HFF-Myc (cell line): ENCODE results near the gene AHI1.

ENCODE experiments used
- DNase-seq: peaks from one replicate; pipeline ENCODE4 v3.0.0-alpha.2; 2011; ENCODE audit warnings: low read depth; ENCODE audit errors: extremely low read depth
- H3K4me3 ChIP-seq: replicated peaks from 2 replicates; pipeline ENCODE4 v1.5.1; 2011; ENCODE audit warnings: low read depth, mild to moderate bottlenecking, control low read depth, low read length
- TF ChIP-seq, protein P1 (sequence below): IDR thresholded peaks from 2 replicates; pipeline ENCODE4 v1.5.1; 2012; ENCODE audit warnings: mild to moderate bottlenecking, low read depth, low read length, control low read depth; ENCODE audit errors: missing control alignments

Gene AHI1

DNA sequence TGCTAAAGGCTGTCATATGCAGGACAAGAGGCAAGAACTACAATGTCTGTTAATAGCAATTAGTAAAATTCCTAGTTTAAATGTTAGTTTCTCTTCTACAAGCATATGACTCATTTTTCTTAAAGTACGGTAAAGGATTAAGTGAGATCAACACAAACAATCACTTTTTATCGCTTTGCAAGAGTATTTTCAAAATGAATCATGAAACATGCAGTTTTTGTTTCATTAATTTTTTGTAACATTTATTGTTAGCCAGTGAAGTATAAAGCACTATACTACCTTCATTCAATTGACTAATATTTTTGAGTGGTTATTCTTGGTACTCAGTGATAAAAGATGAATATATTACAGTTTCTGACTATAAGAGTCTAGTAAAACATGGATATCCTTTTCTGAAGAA, 138.6 kb downstream of the AHI1 start:
- TF ChIP-seq, protein P1, sequence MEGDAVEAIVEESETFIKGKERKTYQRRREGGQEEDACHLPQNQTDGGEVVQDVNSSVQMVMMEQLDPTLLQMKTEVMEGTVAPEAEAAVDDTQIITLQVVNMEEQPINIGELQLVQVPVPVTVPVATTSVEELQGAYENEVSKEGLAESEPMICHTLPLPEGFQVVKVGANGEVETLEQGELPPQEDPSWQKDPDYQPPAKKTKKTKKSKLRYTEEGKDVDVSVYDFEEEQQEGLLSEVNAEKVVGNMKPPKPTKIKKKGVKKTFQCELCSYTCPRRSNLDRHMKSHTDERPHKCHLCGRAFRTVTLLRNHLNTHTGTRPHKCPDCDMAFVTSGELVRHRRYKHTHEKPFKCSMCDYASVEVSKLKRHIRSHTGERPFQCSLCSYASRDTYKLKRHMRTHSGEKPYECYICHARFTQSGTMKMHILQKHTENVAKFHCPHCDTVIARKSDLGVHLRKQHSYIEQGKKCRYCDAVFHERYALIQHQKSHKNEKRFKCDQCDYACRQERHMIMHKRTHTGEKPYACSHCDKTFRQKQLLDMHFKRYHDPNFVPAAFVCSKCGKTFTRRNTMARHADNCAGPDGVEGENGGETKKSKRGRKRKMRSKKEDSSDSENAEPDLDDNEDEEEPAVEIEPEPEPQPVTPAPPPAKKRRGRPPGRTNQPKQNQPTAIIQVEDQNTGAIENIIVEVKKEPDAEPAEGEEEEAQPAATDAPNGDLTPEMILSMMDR, result no peak
- no peak overlapping the region for H3K4me3 ChIP-seq
- no peak for DNase-seq

DNA sequence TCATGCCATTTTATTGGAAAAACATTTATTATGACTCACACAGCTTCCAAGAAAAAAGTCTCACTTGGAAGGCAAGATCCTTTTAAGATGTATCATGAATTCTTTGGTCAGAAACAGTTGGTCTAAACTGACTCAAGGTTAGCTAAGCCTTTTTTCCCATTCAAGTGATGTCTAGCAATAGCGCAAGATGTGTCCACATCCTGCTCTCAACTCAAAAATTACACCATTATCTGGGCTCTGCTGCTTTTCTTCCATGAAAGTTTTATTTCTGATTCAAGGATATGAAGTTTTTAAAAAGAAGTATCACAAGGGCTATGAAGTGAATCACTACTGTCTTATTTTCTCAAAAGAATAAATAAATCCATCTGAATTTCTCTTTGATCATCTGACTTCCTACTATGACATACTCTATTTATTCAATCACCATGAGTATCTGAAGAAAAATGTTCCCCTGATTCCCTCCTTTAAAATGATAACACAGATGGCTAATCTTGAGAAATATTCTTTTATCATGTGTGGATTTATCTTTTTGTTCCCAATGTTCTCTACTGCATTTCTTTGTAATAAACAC, 139.2 kb downstream of the AHI1 start:
- peak; percentile 50 for DNase-seq
- H3K4me3 ChIP-seq, result no peak overlapping the region
- TF ChIP-seq, protein P1, result no peak

DNA sequence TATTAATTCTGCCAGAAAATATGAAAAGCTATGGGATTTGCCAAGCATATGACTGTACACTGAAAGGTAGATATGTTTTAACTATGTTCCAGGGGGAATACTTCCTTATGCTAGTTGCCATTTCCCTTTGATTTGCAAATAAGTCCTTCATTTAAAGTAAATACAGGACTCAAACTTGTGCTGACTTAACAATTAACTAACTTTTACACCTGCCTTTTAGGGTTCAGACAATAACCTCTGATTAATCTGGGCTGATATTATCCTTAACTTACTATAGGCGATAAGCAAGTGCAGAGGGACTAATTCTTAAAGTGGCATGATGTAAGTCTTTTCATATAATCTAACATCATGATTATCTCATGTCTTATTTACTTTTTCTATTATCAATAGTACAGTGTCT, 143.1 kb downstream of the AHI1 start:
- no peak for DNase-seq
- H3K4me3 ChIP-seq, result no peak overlapping the region
- TF ChIP-seq, protein P1, result no peak

DNA sequence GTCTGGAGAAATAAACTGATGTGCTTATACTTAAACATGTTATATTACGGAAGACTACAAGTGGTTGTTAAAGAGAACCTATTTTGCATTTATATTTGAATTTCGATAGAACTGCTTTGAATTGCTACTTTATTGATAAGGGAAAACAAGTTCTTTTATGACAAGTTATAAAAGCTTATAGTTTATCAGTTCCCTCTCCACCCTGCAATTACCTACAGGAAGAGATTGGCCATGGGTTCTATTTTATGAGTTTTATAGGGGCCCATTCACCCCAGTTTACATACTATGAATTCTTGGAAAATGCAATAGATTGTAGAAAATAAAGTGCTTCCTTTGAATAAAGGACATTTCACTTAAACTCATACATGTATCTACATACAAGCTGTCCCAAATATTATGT, 144.4 kb downstream of the AHI1 start:
- no peak overlapping the region for H3K4me3 ChIP-seq
- TF ChIP-seq, protein P1, result no peak
- no peak for DNase-seq

DNA sequence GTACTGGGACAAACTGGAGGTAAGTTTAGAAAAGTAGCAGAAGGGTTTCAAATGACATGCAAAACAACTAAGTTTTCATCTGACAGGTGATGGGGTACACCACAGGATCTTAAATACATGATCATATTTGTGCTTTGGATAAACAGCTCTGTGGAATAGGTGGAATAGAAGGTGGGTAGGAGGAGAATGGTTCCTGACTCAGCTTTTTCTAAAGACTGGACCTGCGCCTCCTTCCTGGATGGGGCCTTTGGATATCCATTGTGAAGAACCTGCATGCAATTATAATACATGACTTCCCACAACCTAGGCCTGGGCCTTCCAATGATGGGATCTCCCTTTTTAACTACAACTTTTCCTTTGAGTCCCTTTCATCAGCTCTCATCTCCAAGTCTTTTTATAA, 145.9 kb downstream of the AHI1 start:
- DNase-seq, result no peak
- H3K4me3 ChIP-seq, result no peak overlapping the region
- TF ChIP-seq, protein P1, result no peak

DNA sequence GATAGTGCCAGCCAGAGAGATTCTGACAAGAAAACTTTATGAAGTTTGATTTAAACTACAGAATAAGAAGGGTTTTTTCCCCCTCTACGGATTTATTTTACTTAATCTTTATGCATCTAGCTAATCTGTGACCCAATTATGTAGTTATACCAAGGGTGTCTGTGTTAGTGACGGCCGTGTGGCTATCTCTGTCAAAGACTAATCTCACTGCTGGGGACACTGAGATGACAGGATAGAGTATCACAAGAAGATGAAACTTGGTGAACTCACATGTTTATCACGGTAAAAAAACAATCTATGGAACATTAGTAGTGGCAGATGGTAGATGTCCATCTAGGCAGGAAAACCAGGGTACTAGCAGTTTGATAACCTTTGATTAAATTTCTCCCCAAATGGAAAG, 149.7 kb downstream of the AHI1 start:
- no peak overlapping the region for H3K4me3 ChIP-seq
- TF ChIP-seq, protein P1, result no peak
- DNase-seq, result no peak

DNA sequence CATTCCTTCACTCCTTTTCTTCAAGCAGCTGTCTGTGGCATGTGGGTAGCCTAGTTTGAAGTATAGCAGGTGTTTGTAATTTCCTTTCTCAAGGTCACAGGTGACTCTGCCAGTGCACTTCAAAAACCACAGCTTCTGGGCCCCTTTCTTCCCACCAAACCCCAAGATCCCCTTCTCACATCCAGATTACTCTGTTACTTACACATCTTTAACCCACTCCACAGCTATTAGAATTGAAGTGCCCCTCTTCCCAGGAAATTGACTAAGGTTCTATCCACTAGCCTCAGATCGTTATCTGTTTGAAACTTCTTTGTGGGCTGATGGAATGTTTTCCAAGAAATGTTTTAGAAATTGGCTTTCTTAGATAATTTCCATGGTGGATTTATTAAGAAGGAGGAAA, 150.8 kb downstream of the AHI1 start:
- no peak overlapping the region for H3K4me3 ChIP-seq
- DNase-seq, result peak; percentile 22

More for the DNA sequence above, 150.8 kb downstream of the AHI1 start:
- TF ChIP-seq, protein P1, result no peak
